HG03354 (cell line): Measurements from ENCODE around the gene ZSWIM6.

Experiments
- ATAC-seq: cut with Tn5 transposase; IDR thresholded peaks from one replicate; pipeline ENCODE4 v1.9.1; 2021; ENCODE audit warnings: mild to moderate bottlenecking; ENCODE audit not compliant: unreplicated experiment, poor library complexity, severe bottlenecking

ZSWIM6 gene

DNA sequence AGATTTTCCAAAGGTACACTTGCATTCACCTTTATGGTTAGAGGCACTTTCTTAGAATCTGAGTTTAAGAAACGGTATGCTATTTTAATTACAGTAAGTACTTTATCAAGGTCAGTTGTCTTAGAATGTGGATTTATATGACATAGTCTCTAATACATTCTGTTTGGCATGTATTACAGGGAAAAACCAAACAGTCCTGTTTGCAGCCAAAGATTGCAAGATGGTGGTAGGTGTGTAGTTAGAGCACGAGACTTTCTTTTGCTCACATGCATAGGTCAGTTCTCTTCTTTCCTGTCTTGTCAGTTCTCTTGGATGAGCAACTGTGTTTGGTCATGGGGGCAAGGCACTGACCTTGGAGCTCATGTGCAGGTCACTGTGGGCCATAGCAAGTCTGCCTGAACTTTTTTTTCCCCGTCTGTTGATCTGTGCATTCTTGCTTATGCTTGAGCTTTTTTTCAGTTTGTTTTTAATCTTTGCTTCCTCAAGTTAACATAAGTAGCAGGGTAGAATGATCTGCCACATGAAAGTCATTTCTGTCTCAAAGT, 20.6 kb downstream of the ZSWIM6 start:
- ATAC-seq, result no peak

DNA sequence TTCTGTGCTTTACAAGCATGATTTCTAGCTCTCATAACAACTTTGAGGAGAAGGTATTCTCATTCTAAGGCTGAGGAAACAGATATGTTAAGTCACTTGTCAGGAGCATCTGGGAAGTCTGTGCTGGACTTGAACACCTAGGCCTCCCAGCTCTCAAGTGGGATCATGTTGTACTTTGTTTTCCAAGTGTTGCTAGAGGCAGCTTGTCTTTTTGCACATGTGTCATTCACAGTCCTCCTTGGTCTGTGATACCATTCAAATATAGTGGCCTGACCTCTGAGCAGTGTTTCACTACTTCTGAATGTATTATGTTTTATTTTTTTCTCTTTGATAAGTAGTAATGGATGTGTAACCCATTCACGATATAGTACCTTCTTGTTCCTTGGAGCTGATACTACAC, 21.2 kb downstream of the ZSWIM6 start:
- ATAC-seq, result no peak

DNA sequence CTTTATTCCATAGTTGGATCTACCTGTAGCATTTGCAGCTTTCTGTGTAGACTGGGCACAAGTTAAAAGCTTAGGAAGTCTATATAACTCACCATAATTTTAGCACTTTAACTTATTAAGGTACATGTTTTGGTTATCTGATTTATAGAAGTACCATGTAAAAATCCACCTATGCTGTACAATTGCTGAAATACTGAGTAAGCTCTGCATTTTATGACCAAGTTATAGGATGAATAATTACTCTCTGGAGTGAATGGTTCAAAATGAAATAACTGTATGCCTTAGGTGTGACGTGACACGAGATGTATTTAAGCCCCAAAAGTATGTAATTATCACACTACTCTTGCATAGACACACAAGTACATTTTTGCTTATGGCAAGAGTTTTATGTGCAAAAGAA, 22.1 kb downstream of the ZSWIM6 start:
- ATAC-seq, result no peak

DNA sequence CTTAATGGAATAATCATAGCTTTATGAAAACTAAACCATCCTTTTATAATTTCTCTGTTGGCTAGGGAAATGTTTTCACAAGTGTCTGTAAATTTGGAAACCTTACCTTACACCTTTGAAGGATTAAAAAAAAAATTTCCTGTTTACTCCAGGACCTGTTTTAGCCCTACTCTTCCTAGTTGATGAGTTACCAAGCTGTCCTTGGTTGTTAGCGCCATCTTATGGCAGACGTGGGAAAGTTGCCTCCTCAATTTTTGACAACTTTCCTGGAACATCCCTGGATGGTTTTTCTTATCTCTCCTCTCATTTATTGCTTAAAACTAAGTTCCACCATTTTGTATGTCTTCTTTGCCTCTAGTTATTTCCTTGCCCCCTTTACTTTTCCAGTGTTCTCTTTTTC, 25.7 kb downstream of the ZSWIM6 start:
- ATAC-seq, result no peak

DNA sequence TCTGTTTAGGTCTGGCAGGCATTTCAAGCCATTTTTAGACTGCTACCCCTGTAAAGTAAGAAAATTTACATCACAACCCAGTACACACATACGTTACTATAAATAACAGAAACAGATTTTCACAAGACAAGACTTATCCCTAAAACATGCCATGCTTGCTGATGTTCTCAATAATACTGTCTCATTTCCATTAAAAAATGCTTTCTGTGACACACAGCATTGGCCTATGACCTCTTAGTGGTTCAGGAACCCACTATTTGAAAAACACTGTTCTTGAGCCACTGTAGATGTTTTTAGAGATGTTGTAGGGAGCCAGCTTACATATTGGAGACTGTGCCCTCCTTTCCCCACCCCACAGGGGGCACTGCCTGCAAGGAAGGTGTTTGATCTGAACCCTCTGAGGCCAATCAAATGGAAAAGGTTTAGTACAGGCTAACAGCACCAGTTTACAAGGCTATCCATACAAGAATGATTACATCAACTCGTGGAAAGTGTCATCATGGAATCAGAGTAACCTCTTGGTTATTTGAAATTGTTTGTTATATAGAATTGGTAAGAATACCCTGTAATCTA, 30.8 kb downstream of the ZSWIM6 start:
- ATAC-seq, result no peak

DNA sequence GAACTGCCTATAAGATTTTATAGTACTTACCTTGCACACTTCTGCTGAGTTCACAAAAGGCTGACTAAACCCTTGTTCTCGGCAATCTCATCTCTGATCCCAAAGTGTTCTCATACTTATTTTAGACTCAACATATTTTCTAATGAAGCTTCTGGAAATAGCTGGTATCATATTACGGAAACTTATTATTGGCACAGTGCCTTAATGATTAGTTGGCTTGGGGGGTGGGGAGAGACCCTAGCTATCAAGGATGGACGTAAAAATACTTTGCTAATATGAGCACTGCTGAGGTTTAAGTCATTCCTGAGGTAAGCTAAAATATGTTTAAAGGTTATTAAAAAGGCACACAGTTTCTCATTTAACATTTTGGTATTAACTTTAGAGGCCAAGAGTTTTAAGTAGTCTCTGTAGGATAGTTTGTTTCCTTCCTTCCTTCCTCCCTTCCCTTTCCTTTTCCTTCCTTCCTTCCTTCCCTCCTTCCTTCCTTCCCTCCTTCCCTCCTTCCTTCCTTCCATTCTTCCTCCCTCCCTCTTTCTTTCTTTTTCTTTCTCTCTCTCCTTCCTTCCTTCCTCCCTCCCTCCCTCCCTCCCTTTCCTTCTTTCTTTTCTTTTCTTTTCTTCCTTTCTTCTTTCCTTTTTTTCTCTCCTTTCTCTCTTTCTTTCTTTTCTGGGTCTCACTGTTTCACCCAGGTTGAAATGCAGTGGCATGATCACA, 31.5 kb downstream of the ZSWIM6 start:
- no peak for ATAC-seq

DNA sequence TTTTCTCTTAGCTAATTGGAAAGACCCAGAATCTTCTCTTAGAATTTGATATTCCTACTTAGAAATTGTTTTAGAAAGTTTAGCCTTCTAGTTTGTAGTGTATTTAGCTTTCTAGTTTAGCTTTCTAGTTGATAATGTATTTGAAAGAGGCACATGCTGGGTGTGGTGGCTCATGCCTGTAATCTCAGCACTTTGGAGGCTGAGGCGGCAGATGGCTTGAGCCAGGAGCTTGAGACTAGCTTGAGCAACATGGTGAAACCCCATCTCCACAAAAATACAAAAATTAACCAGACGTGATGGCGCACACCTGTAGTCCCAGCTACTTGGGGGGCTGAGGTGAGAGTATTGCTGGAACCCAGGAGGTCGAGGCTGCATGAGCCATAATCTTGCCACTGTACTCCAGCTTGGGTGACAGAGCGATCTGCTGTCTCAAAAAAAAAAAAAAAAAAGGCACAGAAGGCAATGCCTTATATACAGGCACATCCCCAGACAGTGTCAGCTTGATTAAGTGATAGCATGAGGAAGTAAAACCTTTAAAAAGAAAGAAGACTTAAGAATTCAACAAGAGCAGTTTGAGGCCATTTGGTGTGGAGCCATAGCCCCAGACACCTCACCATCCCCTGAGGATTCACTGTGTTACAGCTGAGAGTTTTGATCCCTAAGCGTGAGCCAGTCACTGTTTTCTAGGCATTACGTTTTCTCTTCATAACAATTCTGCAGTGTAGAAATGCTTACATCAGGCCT, 34.6 kb downstream of the ZSWIM6 start:
- ATAC-seq, result no peak

DNA sequence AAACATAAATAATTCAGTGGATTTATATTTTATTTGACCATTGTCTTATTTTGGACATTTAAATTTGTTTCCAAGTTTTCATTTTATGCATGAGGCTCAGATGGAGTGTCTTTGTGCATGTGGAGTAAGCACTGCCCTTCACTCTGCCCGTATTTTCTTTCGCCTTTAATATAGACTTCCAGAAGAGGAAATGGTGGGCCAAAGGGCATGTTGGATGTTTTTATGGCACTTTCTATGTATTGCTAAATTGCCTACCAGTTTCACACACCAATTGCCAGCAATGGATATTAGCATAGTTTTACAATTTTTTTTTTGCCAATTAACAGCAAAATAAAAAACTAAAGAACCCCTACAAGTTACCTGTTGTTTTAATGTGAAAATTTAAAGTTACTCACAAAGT, 38.4 kb downstream of the ZSWIM6 start:
- no peak for ATAC-seq

DNA sequence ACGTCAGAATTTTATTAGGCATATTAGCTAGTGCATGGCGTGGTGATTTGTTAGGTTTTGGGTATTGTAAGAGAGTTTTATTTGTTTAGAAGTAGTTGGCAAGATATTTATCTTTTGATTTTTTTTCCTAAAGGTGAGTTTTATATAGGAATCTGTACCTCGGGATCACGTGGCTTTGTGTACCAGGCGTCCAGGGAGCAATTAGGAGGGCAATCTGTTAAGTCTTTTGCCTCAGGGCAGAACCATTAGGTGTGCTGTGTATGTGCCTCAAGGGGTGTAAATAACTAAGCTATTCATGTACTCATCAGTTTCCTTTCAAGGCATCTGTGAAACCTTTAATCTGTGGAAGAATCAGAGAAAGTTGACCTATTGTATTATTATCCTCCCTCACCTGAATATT, 39.4 kb downstream of the ZSWIM6 start:
- ATAC-seq, result no peak

DNA sequence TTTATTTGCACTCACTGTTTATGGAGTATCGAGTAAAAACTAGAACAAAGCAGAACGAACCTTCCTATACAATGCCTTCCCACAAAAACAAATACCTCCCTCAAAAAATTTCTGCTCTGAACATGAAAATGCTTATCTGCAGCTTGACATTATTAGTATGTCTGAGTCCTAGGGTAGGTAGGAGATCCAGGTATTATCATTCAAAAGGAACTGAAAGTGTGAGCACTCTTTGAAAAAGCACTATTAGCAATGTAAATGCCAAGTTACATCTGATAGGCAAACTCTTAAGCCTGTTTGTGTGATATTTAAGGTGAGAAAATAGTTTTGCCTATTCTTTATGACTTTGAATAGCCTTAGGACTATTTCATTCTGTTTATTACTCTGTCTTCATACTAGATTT, 47.6 kb downstream of the ZSWIM6 start:
- ATAC-seq, result no peak

DNA sequence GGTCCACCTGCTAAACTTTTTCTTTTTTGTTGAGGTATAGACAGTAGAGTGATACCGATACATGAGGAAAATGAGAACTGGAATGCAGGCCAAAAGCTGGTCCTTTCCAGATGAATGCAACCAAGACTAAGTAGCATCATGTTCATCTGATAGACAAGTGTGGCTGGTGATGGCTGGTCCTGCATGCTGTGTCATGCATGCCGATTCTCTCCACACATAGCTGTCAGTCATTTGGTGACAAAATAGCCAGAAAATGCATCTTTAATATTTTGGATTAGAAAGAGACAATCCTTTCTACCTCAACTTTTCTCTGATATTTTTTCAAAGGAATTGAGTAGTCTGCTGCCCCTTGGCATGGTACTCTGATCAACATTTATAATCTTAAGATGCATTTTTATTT, 49.9 kb downstream of the ZSWIM6 start:
- ATAC-seq, result no peak

DNA sequence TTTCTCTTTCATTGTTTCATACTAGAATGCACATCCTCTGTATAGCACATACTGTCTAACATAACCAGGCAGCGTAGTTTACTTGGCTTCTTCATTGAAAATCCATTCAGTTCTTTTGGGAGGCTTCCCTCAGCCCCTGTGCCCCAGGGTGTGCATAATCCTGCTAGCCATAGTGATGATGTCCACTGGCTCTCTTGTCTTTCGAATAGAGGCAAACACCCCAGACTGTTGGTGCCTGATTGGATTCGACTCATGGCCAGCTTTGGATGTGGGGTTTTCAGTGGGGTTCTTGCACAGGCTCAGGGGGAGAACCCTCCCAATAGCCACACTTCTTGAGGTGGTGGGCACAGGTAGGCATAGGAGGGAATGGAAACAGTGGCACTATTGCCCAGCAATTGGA, 53.6 kb downstream of the ZSWIM6 start:
- ATAC-seq, result no peak

DNA sequence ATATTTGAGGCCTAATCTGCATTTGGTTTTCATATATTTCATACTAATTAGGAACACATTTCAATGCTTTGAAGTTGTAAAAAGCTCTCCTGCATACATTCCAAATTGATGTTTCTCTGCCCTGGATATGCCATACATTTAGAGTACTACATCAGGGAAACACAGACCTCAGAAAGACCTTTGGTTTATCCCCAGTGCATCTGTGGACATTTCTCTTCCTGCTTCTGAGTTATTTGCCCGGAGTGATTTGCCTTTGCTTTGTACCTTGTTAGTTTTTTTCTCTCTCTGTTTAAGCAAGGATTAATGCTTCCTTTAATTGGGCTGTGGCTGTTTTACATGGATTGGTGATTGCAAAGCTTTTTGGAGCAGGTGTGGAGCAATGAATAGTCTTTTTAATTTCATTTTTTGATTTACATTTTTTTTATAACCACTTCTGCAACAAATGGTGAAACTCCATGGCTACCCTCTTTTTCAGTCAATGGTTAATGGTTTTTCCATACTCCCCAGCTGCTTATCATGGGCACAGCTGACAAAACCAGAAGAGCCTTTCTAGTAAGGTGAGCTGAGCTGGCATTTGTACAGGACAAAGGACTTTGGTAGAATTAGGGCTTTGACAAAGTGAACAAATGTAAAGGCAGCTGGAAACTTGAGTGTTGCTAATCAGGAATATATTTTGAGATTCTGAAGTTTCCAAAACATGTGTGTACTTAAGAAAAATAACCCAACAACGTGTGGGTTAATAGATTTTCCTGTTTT, 54.2 kb downstream of the ZSWIM6 start:
- ATAC-seq, result no peak

DNA sequence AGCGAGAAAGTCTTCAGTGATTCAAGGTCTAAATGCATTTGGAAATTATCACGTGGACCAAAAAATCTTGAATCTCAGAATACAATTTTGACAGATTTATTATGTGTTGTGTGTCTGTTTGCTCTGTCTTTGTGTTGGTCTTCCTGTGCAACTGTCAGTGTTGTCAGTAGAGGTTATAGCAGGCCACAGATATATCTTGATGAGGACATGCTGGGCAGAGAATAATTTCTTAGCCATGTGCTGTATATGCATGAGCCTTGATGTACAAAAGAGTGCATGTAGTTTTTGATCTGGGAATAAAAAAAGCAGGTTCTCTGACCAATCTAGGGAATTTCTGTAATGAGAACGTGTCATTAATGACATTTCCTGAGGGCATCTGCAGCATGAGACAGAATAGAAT, 57.6 kb downstream of the ZSWIM6 start:
- ATAC-seq, result no peak

DNA sequence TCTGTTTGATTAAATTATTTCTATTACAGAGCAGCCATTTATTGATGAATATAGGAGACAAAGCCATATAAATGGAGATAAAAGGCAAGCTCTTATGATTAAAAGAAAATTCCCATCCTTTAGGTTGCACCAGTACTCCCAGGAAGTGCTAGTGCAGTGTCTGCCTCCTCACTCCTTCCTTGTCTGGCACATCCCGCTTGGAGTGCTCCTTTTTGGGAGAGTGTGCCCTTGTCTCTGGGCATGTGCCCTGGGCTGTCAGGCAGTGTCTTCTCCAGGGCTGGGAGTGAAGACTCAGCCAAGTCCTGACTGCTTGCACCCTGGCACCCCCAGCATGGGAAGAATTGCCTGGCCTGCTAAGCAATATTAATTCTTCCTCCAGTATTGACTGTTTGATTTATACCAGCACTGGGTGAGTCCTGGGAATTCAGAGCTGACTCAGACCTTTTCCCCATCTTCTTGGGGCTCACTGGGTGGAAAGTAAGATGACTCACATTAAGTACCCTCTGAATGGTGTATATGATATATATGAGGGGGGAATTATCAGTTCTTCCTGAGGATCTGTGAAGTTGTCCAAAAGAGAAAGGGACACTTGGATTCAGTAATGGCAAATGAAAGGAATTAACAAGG, 62.1 kb downstream of the ZSWIM6 start:
- ATAC-seq, result no peak

DNA sequence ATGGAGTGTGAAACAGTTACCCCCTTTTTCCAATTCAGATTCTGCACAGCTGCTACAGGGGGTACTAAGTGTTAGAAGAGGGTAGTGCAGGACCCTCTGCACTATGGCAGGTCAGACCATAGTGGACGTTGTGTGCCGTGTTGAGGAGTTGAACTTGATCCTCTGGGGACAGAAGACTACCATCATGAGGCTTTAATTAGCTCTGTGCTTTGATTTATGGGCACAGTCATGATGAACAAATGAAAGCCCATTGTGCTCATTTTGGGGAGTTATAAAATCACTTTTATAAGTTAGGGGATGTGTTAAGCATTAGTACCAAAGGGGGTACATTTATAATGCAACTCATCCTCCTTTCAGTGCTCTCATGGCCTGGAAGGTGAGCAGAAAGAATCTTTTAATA, 62.7 kb downstream of the ZSWIM6 start:
- ATAC-seq, result no peak

DNA sequence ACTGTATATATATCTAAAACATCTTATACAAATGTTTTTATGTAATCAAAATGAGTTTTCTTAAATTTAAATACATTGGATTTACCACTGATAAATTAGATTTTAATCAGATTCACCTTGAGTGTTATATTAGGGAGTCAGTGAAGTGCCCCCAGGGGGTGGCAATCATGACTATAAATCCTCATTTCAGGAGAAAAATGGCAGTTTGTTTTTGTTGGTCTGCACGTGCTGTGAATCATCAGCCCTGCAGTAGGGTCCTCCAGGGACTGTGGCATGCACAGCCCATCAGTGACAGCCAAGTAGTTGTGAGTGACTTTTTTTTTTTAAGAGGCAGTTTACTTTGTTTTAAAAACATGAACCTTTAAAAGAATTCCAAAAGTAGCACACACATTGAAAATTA, 65.2 kb downstream of the ZSWIM6 start:
- ATAC-seq, result no peak

DNA sequence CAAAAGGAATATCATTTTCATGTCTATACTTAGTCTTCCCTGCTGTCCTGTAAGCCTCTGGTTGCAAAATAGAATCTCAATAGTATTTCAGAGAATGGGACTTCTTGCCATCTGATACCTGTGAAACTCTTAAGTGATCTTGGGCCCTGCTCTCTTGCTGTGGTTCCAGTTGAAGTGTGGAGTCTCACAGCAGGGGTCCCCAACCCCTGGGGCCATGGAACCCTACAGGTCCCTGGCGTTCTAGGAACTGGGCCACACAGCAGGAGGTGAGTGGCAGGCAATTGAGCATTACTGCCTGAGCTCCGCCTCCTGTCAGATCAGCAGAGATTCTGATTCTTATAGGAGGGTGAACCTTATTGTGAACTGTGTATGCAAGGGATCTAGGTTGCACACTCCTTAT, 65.9 kb downstream of the ZSWIM6 start:
- no peak for ATAC-seq

DNA sequence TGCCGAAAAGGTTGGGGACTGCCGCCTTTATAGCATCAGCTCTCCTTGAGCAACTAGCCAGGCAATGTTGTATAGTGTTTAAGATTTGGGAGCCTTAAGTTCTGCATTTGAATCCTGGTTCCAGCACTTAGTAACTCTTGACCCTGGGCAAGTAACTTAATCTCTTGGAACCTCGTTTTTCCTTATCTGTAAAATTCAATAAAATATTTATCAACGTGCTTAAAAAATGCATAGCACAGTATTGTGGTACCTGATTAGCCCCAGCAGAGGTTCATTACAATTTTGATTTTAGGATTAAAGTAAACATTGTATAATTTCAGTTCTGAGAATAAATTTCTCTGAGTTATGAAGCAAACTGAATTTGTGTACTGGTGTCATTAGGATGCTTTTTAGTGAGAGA, 66.4 kb downstream of the ZSWIM6 start:
- no peak for ATAC-seq

DNA sequence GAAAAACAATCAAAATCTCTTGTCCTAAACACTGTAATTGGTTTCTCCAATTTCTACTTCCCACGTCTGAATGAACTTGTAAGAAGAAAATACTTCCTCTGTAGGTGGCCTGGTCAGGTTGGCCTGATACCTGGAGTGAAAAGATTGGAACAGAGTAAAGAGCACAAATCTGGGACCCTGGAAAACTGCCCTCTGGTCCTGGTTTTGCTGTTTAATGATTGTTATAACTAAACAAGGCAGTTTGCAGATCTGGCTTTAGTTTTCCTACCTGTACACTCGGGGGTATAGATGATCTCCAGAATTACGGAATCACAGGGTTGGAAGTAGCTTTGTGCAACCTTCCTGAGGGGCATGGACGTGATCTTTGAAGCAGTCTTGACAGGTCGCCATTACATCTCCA, 67.6 kb downstream of the ZSWIM6 start:
- ATAC-seq, result no peak
